SK-N-SH treated with all-trans-retinoic acid at 6 μM for 48 hours (cell line): Measurements from ENCODE around the gene NSG2.

ENCODE experiments used
- ATAC-seq: fragments of 200-7000 bp; cut with Tn5 transposase; 3 replicates; pipeline ENCODE4 v1.9.1; 2020; ENCODE audit warnings: mild to moderate bottlenecking, moderate library complexity
- ARNTL ChIP-seq: fragments of 450-650 bp; formaldehyde crosslinking; IDR thresholded peaks from 2 replicates; pipeline ENCODE4 v1.5.0; 2020; ENCODE audit warnings: low read depth, mild to moderate bottlenecking, moderate library complexity, borderline replicate concordance
- CREB5 ChIP-seq: fragments of 250-450 bp; sonication (Bioruptor Pico); IDR thresholded peaks from 2 replicates; pipeline ENCODE4 v1.5.1; 2020; ENCODE audit warnings: low read depth, mild to moderate bottlenecking, moderate library complexity
- CSDC2 ChIP-seq: fragments of 250-450 bp; sonication (Bioruptor Pico); IDR thresholded peaks from 2 replicates; pipeline ENCODE4 v1.5.0; 2020; ENCODE audit warnings: mild to moderate bottlenecking, moderate library complexity
- ESRRG ChIP-seq: fragments of 250-450 bp; sonication (Bioruptor Pico); IDR thresholded peaks from 2 replicates; pipeline ENCODE4 v1.6.1; 2021; ENCODE audit warnings: mild to moderate bottlenecking
- GLIS3 ChIP-seq: fragments of 250-450 bp; sonication (Bioruptor Pico); IDR thresholded peaks from 2 replicates; pipeline ENCODE4 v1.5.0; 2020; ENCODE audit warnings: mild to moderate bottlenecking, moderate library complexity
- ISL1 ChIP-seq: fragments of 250-450 bp; sonication (Bioruptor Pico); IDR thresholded peaks from 2 replicates; pipeline ENCODE4 v2.1.2; 2022; ENCODE audit warnings: mild to moderate bottlenecking, moderate library complexity
- OSR1 ChIP-seq: fragments of 250-450 bp; sonication (Bioruptor Pico); IDR thresholded peaks from 2 replicates; pipeline ENCODE4 v1.8.0; 2022; ENCODE audit warnings: moderate library complexity, mild to moderate bottlenecking, inconsistent platforms
- PATZ1 ChIP-seq: fragments of 250-450 bp; sonication (Bioruptor Pico); IDR thresholded peaks from 2 replicates; pipeline ENCODE4 v1.8.0; 2020; ENCODE audit warnings: mild to moderate bottlenecking, moderate library complexity, borderline replicate concordance
- POU6F1 ChIP-seq: fragments of 250-450 bp; sonication (Bioruptor Pico); IDR thresholded peaks from 2 replicates; pipeline ENCODE4 v1.8.0; 2021; ENCODE audit warnings: low read depth, mild to moderate bottlenecking, moderate library complexity, borderline replicate concordance
- PPARA ChIP-seq: fragments of 250-450 bp; sonication (Bioruptor Pico); IDR thresholded peaks from 2 replicates; pipeline ENCODE4 v1.5.0; 2020; ENCODE audit warnings: mild to moderate bottlenecking, borderline replicate concordance
- SNAI2 ChIP-seq: fragments of 250-450 bp; sonication (Bioruptor Pico); IDR thresholded peaks from 2 replicates; pipeline ENCODE4 v1.5.0; 2020; ENCODE audit warnings: mild to moderate bottlenecking, moderate library complexity
- TCF4 ChIP-seq: fragments of 250-450 bp; sonication (Bioruptor Pico); IDR thresholded peaks from 2 replicates; pipeline ENCODE4 v1.8.0; 2021; ENCODE audit warnings: mild to moderate bottlenecking, moderate library complexity, borderline replicate concordance
- TOX ChIP-seq: fragments of 250-450 bp; sonication (Bioruptor Pico); IDR thresholded peaks from 2 replicates; pipeline ENCODE4 v1.8.0; 2021; ENCODE audit warnings: mild to moderate bottlenecking, moderate library complexity, borderline replicate concordance
- TSHZ2 ChIP-seq: fragments of 250-450 bp; sonication (Bioruptor Pico); IDR thresholded peaks from 2 replicates; pipeline ENCODE4 v1.5.0; 2020; ENCODE audit warnings: mild to moderate bottlenecking, moderate library complexity
- ZC3H10 ChIP-seq: fragments of 250-450 bp; sonication (Bioruptor Pico); IDR thresholded peaks from 2 replicates; pipeline ENCODE4 v1.5.1; 2021; ENCODE audit warnings: mild to moderate bottlenecking, moderate library complexity
- ZFP3 ChIP-seq: fragments of 250-450 bp; sonication (Bioruptor Pico); IDR thresholded peaks from 2 replicates; pipeline ENCODE4 v1.5.0; 2020; ENCODE audit warnings: mild to moderate bottlenecking, moderate library complexity
- ZNF565 ChIP-seq: fragments of 450-650 bp; formaldehyde crosslinking; conservative IDR thresholded peaks from 2 replicates; pipeline ENCODE4 v1.5.0; 2020; ENCODE audit warnings: low read depth, mild to moderate bottlenecking, moderate library complexity
- ZNF70 ChIP-seq: fragments of 450-650 bp; formaldehyde crosslinking; IDR thresholded peaks from 2 replicates; pipeline ENCODE4 v1.5.0; 2020; ENCODE audit warnings: mild to moderate bottlenecking, moderate library complexity
- ZNF8 ChIP-seq: fragments of 450-650 bp; formaldehyde crosslinking; IDR thresholded peaks from 2 replicates; pipeline ENCODE4 v1.5.0; 2020; ENCODE audit warnings: mild to moderate bottlenecking, moderate library complexity
- TF ChIP-seq, protein P1 (sequence below): fragments of 250-450 bp; sonication (Bioruptor Pico); IDR thresholded peaks from 2 replicates; pipeline ENCODE4 v1.5.1; 2021; ENCODE audit warnings: mild to moderate bottlenecking, moderate library complexity

Gene NSG2

GRCh38 chr5:174109698-174110260 lies 64.3 kb downstream of the NSG2 start:
- ATAC-seq: no peak
- TF ChIP-seq PATZ1 (CRISPR knock-in tag): no peak
- no peak for TF ChIP-seq ARNTL (CRISPR knock-in tag)
- TF ChIP-seq CSDC2: no peak
- no peak for TF ChIP-seq ZNF8 (CRISPR knock-in tag)
- TF ChIP-seq PPARA (CRISPR knock-in tag): no peak
- TF ChIP-seq SNAI2 (CRISPR knock-in tag): no peak
- TF ChIP-seq CREB5 (CRISPR knock-in tag): no peak
- no peak for TF ChIP-seq ZC3H10 (CRISPR knock-in tag)
- TF ChIP-seq ZNF70 (CRISPR knock-in tag): no peak
- TF ChIP-seq, protein P1, sequence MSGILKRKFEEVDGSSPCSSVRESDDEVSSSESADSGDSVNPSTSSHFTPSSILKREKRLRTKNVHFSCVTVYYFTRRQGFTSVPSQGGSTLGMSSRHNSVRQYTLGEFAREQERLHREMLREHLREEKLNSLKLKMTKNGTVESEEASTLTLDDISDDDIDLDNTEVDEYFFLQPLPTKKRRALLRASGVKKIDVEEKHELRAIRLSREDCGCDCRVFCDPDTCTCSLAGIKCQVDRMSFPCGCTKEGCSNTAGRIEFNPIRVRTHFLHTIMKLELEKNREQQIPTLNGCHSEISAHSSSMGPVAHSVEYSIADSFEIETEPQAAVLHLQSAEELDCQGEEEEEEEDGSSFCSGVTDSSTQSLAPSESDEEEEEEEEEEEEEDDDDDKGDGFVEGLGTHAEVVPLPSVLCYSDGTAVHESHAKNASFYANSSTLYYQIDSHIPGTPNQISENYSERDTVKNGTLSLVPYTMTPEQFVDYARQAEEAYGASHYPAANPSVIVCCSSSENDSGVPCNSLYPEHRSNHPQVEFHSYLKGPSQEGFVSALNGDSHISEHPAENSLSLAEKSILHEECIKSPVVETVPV: no peak

- TF ChIP-seq PATZ1 (CRISPR knock-in tag) (no peak), ESRRG (CRISPR knock-in tag) (no peak), ZNF8 (CRISPR knock-in tag) (no peak), OSR1 (CRISPR knock-in tag) (no peak), POU6F1 (CRISPR knock-in tag) (no peak), ISL1 (CRISPR knock-in tag) (no peak), GLIS3 (CRISPR knock-in tag) (no peak), TOX (CRISPR knock-in tag) (no peak), ZNF565 (CRISPR knock-in tag) (no peak), CREB5 (CRISPR knock-in tag) (no peak), TSHZ2 (CRISPR knock-in tag) (no peak), ZC3H10 (CRISPR knock-in tag) (no peak), ZFP3 (CRISPR knock-in tag) (no peak), TCF4 (CRISPR knock-in tag) (no peak), SNAI2 (CRISPR knock-in tag) (no peak)
- TF ChIP-seq, protein P1: no peak
Measured at GRCh38 chr5:174110310-174110709, 64.8 kb downstream of the NSG2 start.

More at GRCh38 chr5:174110310-174110709, 64.8 kb downstream of the NSG2 start:
- no peak for ATAC-seq
